ENCODE measurements around the gene MYRF. TPM values are rescaled to one million over a fixed set of nuclear protein-coding genes. Genes with fewer than 3 reads are reported as not detected.
A peak's percentile ranks its signal among the peaks of the same experiment; 100 is the strongest.

The MYRF gene
- total RNA-seq, 1 donor from 2014 or later: not detected

DNA sequence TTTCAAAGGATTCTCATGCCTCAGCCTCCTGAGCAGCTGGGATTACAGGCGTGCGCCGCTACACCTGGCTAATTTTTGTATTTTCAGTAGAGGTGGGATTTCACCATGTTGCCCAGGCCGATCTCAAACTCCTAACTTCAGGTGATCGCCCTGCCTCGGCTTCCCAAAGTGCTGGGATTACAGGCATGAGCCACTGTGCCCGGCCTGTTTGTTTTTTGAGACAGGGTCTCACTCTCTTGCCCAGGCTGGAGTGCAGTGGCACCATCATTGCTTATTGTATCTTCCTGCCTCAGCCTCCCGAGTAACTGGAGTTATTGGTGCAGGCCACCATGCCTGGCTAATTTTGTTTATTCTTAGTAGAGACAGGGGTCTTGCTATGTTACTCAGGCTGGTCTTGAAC, 83.8 kb downstream of the MYRF start:
- H3K27ac ChIP-seq: peak overlapping the region; percentile 90 to 92
- peaks cover 0 to 40% of the 10 kb centered on the region in 2 donors for H3K4me1 ChIP-seq
- H3K36me3 ChIP-seq: peaks cover 17 to 23% of the 10 kb centered on the region in 2 donors
- no peaks in the 10 kb centered on the region for H3K9me3 ChIP-seq
- H3K4me3 ChIP-seq: no peak overlapping the region
- DNase-seq (ENCODE audit: low spot score in 2 of 2): no peak
- no peaks in the 10 kb centered on the region for H3K27me3 ChIP-seq
- no peak for TF ChIP-seq CTCF (IDR thresholded peaks at IDR 0.05)
- intact Hi-C loops (cut with DNase I): no loop called here

DNA sequence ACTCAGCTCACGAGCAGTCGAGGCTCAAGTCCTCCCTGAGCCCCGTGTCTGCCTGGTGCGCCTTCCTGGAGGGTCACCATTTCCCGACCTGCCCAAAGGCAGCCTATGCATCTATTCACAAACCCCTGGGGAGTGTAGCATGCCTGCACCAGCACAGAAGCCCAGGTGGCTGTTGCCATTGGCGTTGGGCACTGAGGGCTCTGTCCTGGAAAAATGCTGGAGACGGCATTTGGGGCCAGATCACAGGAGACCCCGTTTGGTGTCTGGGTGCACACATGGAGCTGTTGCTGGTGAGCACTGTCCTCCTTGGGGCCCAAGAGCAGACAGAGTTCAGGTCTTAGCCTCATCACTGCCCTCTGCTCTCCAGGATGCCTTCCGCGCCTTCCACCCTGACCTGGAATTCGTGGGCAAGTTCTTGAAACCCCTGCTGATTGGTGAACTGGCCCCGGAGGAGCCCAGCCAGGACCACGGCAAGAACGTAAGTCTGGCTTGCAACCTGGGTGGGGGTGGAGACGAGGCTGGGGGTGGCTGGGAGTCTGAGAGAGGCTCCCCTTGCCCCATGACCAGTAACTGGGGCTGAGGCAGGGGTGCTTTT, 85.1 kb downstream of the MYRF start:
- TF ChIP-seq CTCF (IDR thresholded peaks at IDR 0.05): no peak
- Histone ChIP-seq H3K36me3 (peaks cover 29 to 36% of the 10 kb centered on the region in 2 donors), H3K27me3 (no peaks in the 10 kb centered on the region), H3K9me3 (no peaks in the 10 kb centered on the region), H3K4me1 (peaks cover 0 to 27% of the 10 kb centered on the region in 2 donors), H3K4me3 (no peak overlapping the region), H3K27ac (no peak overlapping the region)
- intact Hi-C loops (cut with DNase I): no loop called here
- DNase-seq (ENCODE audit: low spot score in 2 of 2): no peak

Other genes with a start within 250 kb of the MYRF start
- 0.85 TPM for gene LRRC10B, start 243.9 kb upstream of the MYRF start, total RNA-seq
- 1.8 TPM for gene SYT7, start 171.6 kb upstream of the MYRF start, total RNA-seq
- gene DAGLA, start 72.2 kb upstream of the MYRF start, total RNA-seq: 5.3 TPM
- gene TMEM258, start 40.0 kb downstream of the MYRF start, total RNA-seq: 26.4 TPM
- gene FEN1, start 40.3 kb downstream of the MYRF start, total RNA-seq: 1.5 TPM
- gene FADS1, start 64.4 kb downstream of the MYRF start, total RNA-seq: 47.1 TPM
- 37.6 TPM for gene FADS2, start 75.7 kb downstream of the MYRF start, total RNA-seq
- gene FADS3, start 138.9 kb downstream of the MYRF start, total RNA-seq: 191 TPM
- gene RAB3IL1, start 164.9 kb downstream of the MYRF start, total RNA-seq: 23.2 TPM
- 30.9 TPM for gene BEST1, start 197.7 kb downstream of the MYRF start, total RNA-seq
- gene FTH1, start 215.0 kb downstream of the MYRF start, total RNA-seq: 2,353 TPM

Measured in ascending aorta (tissue), 2 donors.